ENCODE measurements around the gene MBD5. TPM values are rescaled to one million over a fixed set of nuclear protein-coding genes. Genes with fewer than 3 reads are reported as not detected.

Gene MBD5
- total and polyA plus RNA-seq, 2 experiments from 2014 or later: 12.1 to 23.4 TPM

DNA sequence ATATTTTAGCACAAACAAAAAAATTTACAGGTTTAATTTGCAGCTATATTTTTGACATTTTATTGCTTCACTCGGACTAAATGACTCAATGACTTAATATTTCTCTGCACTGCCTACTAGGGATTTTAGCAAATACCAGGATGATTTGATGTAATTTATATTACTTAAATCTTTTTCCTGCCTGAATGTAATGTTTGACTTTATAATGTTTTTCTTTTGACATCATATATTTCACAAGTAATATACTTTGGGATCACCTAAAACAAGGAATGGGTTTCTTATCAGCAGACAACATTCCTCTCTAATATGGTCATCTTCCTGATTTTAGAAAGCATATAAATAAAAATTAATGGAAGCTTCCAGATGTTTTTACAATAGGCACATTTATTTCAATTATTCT lies 370.4 kb downstream of the MBD5 start:
- TF ChIP-seq EZH2phosphoT487 (IDR thresholded peaks at IDR 0.05; ENCODE audit: insufficient read depth, low read depth) (no peak), EZH2 (IDR thresholded peaks at IDR 0.05; ENCODE audit: insufficient read depth, poor library complexity, severe bottlenecking) (no peak)
- Histone ChIP-seq H3K4me2 (ENCODE audit: unreplicated experiment) (peak overlapping the region; percentile 17), H2AFZ (no peak overlapping the region)

DNA sequence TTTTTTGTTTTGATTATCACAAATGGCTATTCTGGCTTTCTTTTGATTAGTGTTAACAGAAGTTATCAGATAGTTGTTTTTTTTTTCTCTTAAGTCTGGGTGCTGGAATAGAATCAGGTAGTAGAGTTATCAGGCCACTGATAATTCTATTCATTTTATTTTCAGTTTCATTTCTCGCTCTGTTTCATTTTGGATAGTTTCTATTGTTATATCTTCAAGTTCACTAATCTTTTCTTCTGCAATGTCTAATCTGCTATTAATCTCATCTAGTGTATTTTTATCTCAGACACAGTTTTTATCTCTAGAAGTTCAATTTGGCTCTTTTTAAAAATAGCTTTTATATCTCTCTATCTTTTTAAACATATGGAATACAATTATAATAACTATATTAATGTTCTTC lies 381.9 kb downstream of the MBD5 start:
- H3K9ac ChIP-seq: no peak overlapping the region
- H3K27me3 ChIP-seq (replicated peaks; ENCODE audit: insufficient read depth): no peaks in the 10 kb centered on the region
- H3K4me3 ChIP-seq: no peak overlapping the region
- DNase-seq: no peak
- no peaks in the 10 kb centered on the region for H3K9me3 ChIP-seq (ENCODE audit: low read depth)
- in situ Hi-C loops (cut with MboI): no loop called here
- peaks cover 12% of the 10 kb centered on the region; the same call in 1 of the 2 replicates for H3K79me2 ChIP-seq (ENCODE audit: insufficient read depth)
- no peaks in the 10 kb centered on the region for H3K9me2 ChIP-seq (ENCODE audit: insufficient read depth)
- TF ChIP-seq EZH2 (IDR thresholded peaks at IDR 0.05; ENCODE audit: insufficient read depth, poor library complexity, severe bottlenecking): no peak
- no peak for TF ChIP-seq EZH2phosphoT487 (IDR thresholded peaks at IDR 0.05; ENCODE audit: insufficient read depth, low read depth)
- no peaks in the 10 kb centered on the region for H3F3A ChIP-seq (ENCODE audit: insufficient read depth)
- no peak overlapping the region for H2AFZ ChIP-seq
- no peaks in the 10 kb centered on the region for H4K20me1 ChIP-seq (ENCODE audit: insufficient read depth)
- H3K36me3 ChIP-seq (ENCODE audit: low read depth): no peaks in the 10 kb centered on the region
- no peak overlapping the region for H3K27ac ChIP-seq
- WGBS, 2 experiments (ENCODE audit: low coverage in 1 of 2, low lambda C conversion rate in 2 of 2, missing lambda C conversion rate in 2 of 2): 93 to 97% methylated on average over 1 of the region's 1 CpG
- no peaks in the 10 kb centered on the region for H3K4me1 ChIP-seq (ENCODE audit: insufficient read depth)
- H3K4me2 ChIP-seq (ENCODE audit: unreplicated experiment): no peak overlapping the region

More for the DNA sequence above, 370.4 kb downstream of the MBD5 start:
- Histone ChIP-seq H3K9me3 (ENCODE audit: low read depth) (no peaks in the 10 kb centered on the region), H3K4me3 (0 out of 2 replicates have a peak overlapping the region, but pooled peaks have one; percentile 12), H3K27me3 (replicated peaks; ENCODE audit: insufficient read depth) (no peaks in the 10 kb centered on the region), H3K9me2 (ENCODE audit: insufficient read depth) (no peaks in the 10 kb centered on the region), H4K20me1 (ENCODE audit: insufficient read depth) (no peaks in the 10 kb centered on the region), H3K79me2 (ENCODE audit: insufficient read depth) (no peaks in the 10 kb centered on the region), H3K36me3 (ENCODE audit: low read depth) (no peaks in the 10 kb centered on the region), H3K27ac (no peak overlapping the region), H3K4me1 (ENCODE audit: insufficient read depth) (peaks cover 13% of the 10 kb centered on the region), H3K9ac (no peak overlapping the region), H3F3A (ENCODE audit: insufficient read depth) (peaks cover 18% of the 10 kb centered on the region)
- WGBS, 2 experiments (ENCODE audit: low coverage in 1 of 2, low lambda C conversion rate in 2 of 2, missing lambda C conversion rate in 2 of 2): 9 to 10% methylated on average over 1 of the region's 1 CpG
- peak; percentile 47 for DNase-seq
- in situ Hi-C loops (cut with MboI): no loop called here

DNA sequence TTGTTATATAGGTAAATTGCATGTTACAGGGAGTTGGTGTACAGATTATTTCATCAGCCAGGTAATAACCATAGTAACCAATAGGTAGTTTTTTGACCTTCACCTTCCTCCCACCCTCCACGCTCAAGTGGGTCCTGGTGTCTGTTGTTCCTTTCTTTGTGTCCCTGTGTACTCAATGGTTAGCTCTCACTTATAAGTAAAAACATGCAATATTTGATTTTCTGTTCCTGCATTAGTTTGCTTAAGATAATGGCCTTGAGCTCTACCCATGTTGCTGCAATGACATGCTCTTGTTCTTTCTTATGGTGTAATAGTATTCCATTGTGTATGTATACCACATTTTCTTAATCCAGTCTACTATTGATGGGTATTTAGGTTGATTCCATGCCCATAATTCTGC lies 390.0 kb downstream of the MBD5 start:
- Histone ChIP-seq H3K9me2 (ENCODE audit: insufficient read depth) (no peaks in the 10 kb centered on the region), H3K27ac (no peak overlapping the region), H3K36me3 (ENCODE audit: low read depth) (no peaks in the 10 kb centered on the region), H2AFZ (no peak overlapping the region), H3K4me3 (no peak overlapping the region), H3K9ac (no peak overlapping the region), H3K79me2 (ENCODE audit: insufficient read depth) (peaks cover 29% of the 10 kb centered on the region; the same call in 1 of the 2 replicates), H3K27me3 (replicated peaks; ENCODE audit: insufficient read depth) (no peaks in the 10 kb centered on the region), H3K4me2 (ENCODE audit: unreplicated experiment) (no peak overlapping the region), H3K9me3 (ENCODE audit: low read depth) (no peaks in the 10 kb centered on the region), H3K4me1 (ENCODE audit: insufficient read depth) (no peaks in the 10 kb centered on the region), H4K20me1 (ENCODE audit: insufficient read depth) (0 out of 2 replicates have a peak, but pooled peaks cover 4% of the 10 kb centered on the region), H3F3A (ENCODE audit: insufficient read depth) (no peaks in the 10 kb centered on the region)
- WGBS, 2 experiments (ENCODE audit: low coverage in 1 of 2, low lambda C conversion rate in 2 of 2, missing lambda C conversion rate in 2 of 2): 90 to 100% methylated on average over 1 of the region's 1 CpG
- no peak for TF ChIP-seq EZH2phosphoT487 (IDR thresholded peaks at IDR 0.05; ENCODE audit: insufficient read depth, low read depth)
- no peak for TF ChIP-seq EZH2 (IDR thresholded peaks at IDR 0.05; ENCODE audit: insufficient read depth, poor library complexity, severe bottlenecking)
- no peak for DNase-seq
- in situ Hi-C loops (cut with MboI): no loop called here

DNA sequence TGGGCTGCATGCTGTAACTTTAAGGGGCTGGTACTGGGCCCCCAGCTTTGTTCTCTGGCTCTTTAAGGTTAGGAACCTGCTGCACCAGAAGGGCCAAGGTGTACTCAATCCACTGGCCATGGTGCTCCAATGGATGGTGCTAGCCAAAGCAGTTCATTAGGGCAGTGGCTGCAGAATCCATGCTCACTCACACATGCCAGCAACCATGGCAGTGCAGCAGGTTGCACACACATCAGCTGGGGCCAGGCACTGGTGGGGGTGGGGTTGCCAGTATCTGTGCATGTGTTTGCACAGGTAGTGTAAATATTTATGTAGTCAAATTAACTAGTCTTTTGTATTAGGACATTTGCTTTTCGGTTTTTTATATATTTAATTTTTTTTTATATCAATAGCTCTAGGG lies 395.4 kb downstream of the MBD5 start:
- no peak overlapping the region for H3K27ac ChIP-seq
- no peaks in the 10 kb centered on the region for H3K36me3 ChIP-seq (ENCODE audit: low read depth)
- H4K20me1 ChIP-seq (ENCODE audit: insufficient read depth): 0 out of 2 replicates have a peak, but pooled peaks cover 4% of the 10 kb centered on the region
- peaks cover 22% of the 10 kb centered on the region; the same call in 1 of the 2 replicates for H3K79me2 ChIP-seq (ENCODE audit: insufficient read depth)
- H3K9ac ChIP-seq: no peak overlapping the region
- TF ChIP-seq EZH2 (IDR thresholded peaks at IDR 0.05; ENCODE audit: insufficient read depth, poor library complexity, severe bottlenecking) (no peak), EZH2phosphoT487 (IDR thresholded peaks at IDR 0.05; ENCODE audit: insufficient read depth, low read depth) (no peak)
- WGBS, 2 experiments (ENCODE audit: low coverage in 1 of 2, low lambda C conversion rate in 2 of 2, missing lambda C conversion rate in 2 of 2): 77 to 86% methylated on average over 1 of the region's 1 CpG
- H3K27me3 ChIP-seq (replicated peaks; ENCODE audit: insufficient read depth): no peaks in the 10 kb centered on the region
- no peak for DNase-seq
- peaks cover 5% of the 10 kb centered on the region; the same call in 1 of the 2 replicates for H3K4me1 ChIP-seq (ENCODE audit: insufficient read depth)
- H3F3A ChIP-seq (ENCODE audit: insufficient read depth): no peaks in the 10 kb centered on the region
- no peaks in the 10 kb centered on the region for H3K9me3 ChIP-seq (ENCODE audit: low read depth)
- no peak overlapping the region for H2AFZ ChIP-seq
- in situ Hi-C loops (cut with MboI): no loop called here
- no peak overlapping the region for H3K4me3 ChIP-seq
- H3K9me2 ChIP-seq (ENCODE audit: insufficient read depth): no peaks in the 10 kb centered on the region
- no peak overlapping the region for H3K4me2 ChIP-seq (ENCODE audit: unreplicated experiment)
